GM23338 (cell line): Measurements from ENCODE around the gene FAM53B. TPM values are rescaled to one million over a fixed set of nuclear protein-coding genes. Genes with fewer than 3 reads are reported as not detected.

Experiments used
- ATAC-seq: fragments of 200-7000 bp; cut with Tn5 transposase; 3 replicates; pipeline ENCODE4 v1.9.1; 2020
- DNase-seq: peaks from one replicate; pipeline ENCODE4 v3.0.0-alpha.2; 2015; ENCODE audit warnings: low spot score
- H2AFZ ChIP-seq: fragments of 200-600 bp; sonication (generic); 2 replicates; pipeline ENCODE4 v1.8.0; 2016; ENCODE audit warnings: antibody characterized with exemption, mild to moderate bottlenecking, moderate library complexity
- H3F3A ChIP-seq: fragments of 200-600 bp; sonication (generic); replicated peaks from 2 replicates; pipeline ENCODE4 v1.8.0; 2017; ENCODE audit warnings: antibody characterized with exemption, mixed run types, low read depth
- H3K27ac ChIP-seq: fragments of 200-600 bp; sonication (generic); 2 replicates; pipeline ENCODE4 v1.6.1; 2016; ENCODE audit warnings: low read depth
- H3K27me3 ChIP-seq: fragments of 200-600 bp; sonication (generic); 2 replicates; pipeline ENCODE4 v1.8.0; 2016; ENCODE audit warnings: mild to moderate bottlenecking, mixed run types, moderate library complexity; ENCODE audit not compliant: insufficient read depth
- H3K36me3 ChIP-seq: fragments of 200-600 bp; sonication (generic); 2 replicates; pipeline ENCODE4 v1.8.0; 2016; ENCODE audit warnings: mild to moderate bottlenecking; ENCODE audit not compliant: insufficient read depth
- H3K4me1 ChIP-seq: fragments of 200-600 bp; sonication (generic); 2 replicates; pipeline ENCODE4 v1.8.0; 2016; ENCODE audit warnings: mild to moderate bottlenecking, moderate library complexity; ENCODE audit not compliant: insufficient read depth
- H3K4me2 ChIP-seq: fragments of 200-600 bp; sonication (generic); 2 replicates; pipeline ENCODE4 v1.7.1; 2017; ENCODE audit warnings: mixed run types
- H3K4me3 ChIP-seq: fragments of 200-600 bp; sonication (generic); 2 replicates; pipeline ENCODE4 v1.6.1; 2016; ENCODE audit warnings: mixed run types
- H3K79me2 ChIP-seq: fragments of 200-600 bp; sonication (generic); replicated peaks from 2 replicates; pipeline ENCODE4 v1.8.0; 2017; ENCODE audit warnings: mild to moderate bottlenecking; ENCODE audit not compliant: insufficient read depth
- H3K9me2 ChIP-seq: fragments of 200-600 bp; sonication (generic); 2 replicates; pipeline ENCODE4 v1.8.0; 2017; ENCODE audit not compliant: insufficient read depth
- H4K20me1 ChIP-seq: fragments of 200-600 bp; sonication (generic); replicated peaks from 2 replicates; pipeline ENCODE4 v1.8.0; 2017; ENCODE audit warnings: mild to moderate bottlenecking; ENCODE audit not compliant: insufficient read depth
- H3K27ac Mint-ChIP-seq: 2 replicates; pipeline ENCODE4 v1.8.0; 2020; ENCODE audit warnings: inconsistent platforms, mild to moderate bottlenecking, moderate library complexity, mixed read lengths
- H3K27me3 Mint-ChIP-seq: 3 replicates; pipeline ENCODE4 v1.8.0; 2022; ENCODE audit warnings: low read depth, mild to moderate bottlenecking, moderate library complexity, mixed read lengths, inconsistent platforms; ENCODE audit not compliant: insufficient read depth, poor library complexity
- H3K36me3 Mint-ChIP-seq: 3 replicates; pipeline ENCODE4 v1.8.0; 2021; ENCODE audit warnings: low read depth, mild to moderate bottlenecking, inconsistent platforms, moderate library complexity, mixed read lengths
- H3K4me1 Mint-ChIP-seq: 3 replicates; pipeline ENCODE4 v1.8.0; 2020; ENCODE audit warnings: mild to moderate bottlenecking, inconsistent platforms, mixed read lengths
- H3K4me3 Mint-ChIP-seq: 3 replicates; pipeline ENCODE4 v1.8.0; 2021; ENCODE audit warnings: moderate library complexity, mild to moderate bottlenecking, inconsistent platforms, mixed read lengths
- H3K9me3 Mint-ChIP-seq: 3 replicates; pipeline ENCODE4 v1.8.0; 2020; ENCODE audit warnings: moderate library complexity, mild to moderate bottlenecking, inconsistent platforms, mixed read lengths
- CREB1 ChIP-seq: fragments of 250-450 bp; sonication (Bioruptor Pico); IDR thresholded peaks from 2 replicates; pipeline ENCODE4 v1.5.0; 2020; ENCODE audit warnings: low read depth, mild to moderate bottlenecking, moderate library complexity
- ETS1 ChIP-seq: IDR thresholded peaks from 2 replicates; pipeline ENCODE4 v1.6.1; 2016; ENCODE audit warnings: antibody characterized with exemption
- EZH2 ChIP-seq: fragments of 200-600 bp; sonication (generic); IDR thresholded peaks from one replicate; pipeline ENCODE4 v1.8.0; 2017; ENCODE audit warnings: antibody characterized with exemption, mild to moderate bottlenecking, low read depth; ENCODE audit not compliant: unreplicated experiment
- EZH2phosphoT487 ChIP-seq: fragments of 200-600 bp; sonication (generic); IDR thresholded peaks from one replicate; pipeline ENCODE4 v1.8.1; 2018; ENCODE audit warnings: antibody characterized with exemption; ENCODE audit not compliant: unreplicated experiment
- JUNB ChIP-seq: IDR thresholded peaks from one replicate; pipeline ENCODE4 v1.6.1; 2016; ENCODE audit warnings: antibody characterized with exemption; ENCODE audit not compliant: unreplicated experiment
- NANOG ChIP-seq: IDR thresholded peaks from 2 replicates; pipeline ENCODE4 v1.6.1; 2016; ENCODE audit warnings: antibody characterized with exemption, borderline replicate concordance
- REST ChIP-seq: IDR thresholded peaks from one replicate; pipeline ENCODE4 v1.6.1; 2018; ENCODE audit warnings: antibody characterized with exemption; ENCODE audit not compliant: unreplicated experiment
- STAT1 ChIP-seq: IDR thresholded peaks from one replicate; pipeline ENCODE4 v1.6.1; 2016; ENCODE audit warnings: antibody characterized with exemption; ENCODE audit not compliant: unreplicated experiment
- ZNF331 ChIP-seq: fragments of 250-450 bp; sonication (Bioruptor Pico); IDR thresholded peaks from 2 replicates; pipeline ENCODE4 v1.5.0; 2020; ENCODE audit warnings: low read depth, mild to moderate bottlenecking, moderate library complexity
- ZNF462 ChIP-seq: fragments of 250-450 bp; sonication (Bioruptor Pico); IDR thresholded peaks from 2 replicates; pipeline ENCODE4 v1.5.0; 2020; ENCODE audit warnings: mild to moderate bottlenecking, moderate library complexity
- polyA plus RNA-seq: library from polyadenylated mRNA; unstranded; fragments of >200 nt; fragmentation: Nextera tagmentation; extraction: Ambion mirVana; gene quantifications from 2 replicates; pipeline ENCODE4 v1.2.1, GENCODE V29; 2016
- total RNA-seq: library from RNA; depleted of rRNA; stranded (reverse); fragments of >200 nt; shearing (Covaris generic); gene quantifications from 2 replicates; pipeline ENCODE4 v1.2.3, GENCODE V29; 2014

FAM53B gene
- total and polyA plus RNA-seq, 2 experiments from 2014 or later = 3.0 to 20.3 TPM

- TF ChIP-seq STAT1 = no peak
- TF ChIP-seq ZNF331 (CRISPR knock-in tag) = no peak
- no peak for TF ChIP-seq ETS1
- TF ChIP-seq EZH2phosphoT487 = no peak
- no peak for TF ChIP-seq REST
Observed at GRCh38 chr10:124707144-124707467, 37.1 kb downstream of the FAM53B start (continued).

GRCh38 chr10:124706462-124707143 lies 37.6 kb downstream of the FAM53B start:
- Histone ChIP-seq H3K27me3 (no peaks in the 10 kb centered on the region), H3K4me3 (no peak overlapping the region), H3K79me2 (peaks cover 12% of the 10 kb centered on the region), H2AFZ (no peak overlapping the region), H4K20me1 (peaks cover 12% of the 10 kb centered on the region; the same call in 1 of the 2 replicates), H3K4me2 (no peak overlapping the region), H3K36me3 (no peaks in the 10 kb centered on the region; the same call in 1 of the 2 replicates), H3K9me2 (no peaks in the 10 kb centered on the region), H3K4me1 (0 out of 2 replicates have a peak, but pooled peaks cover 8% of the 10 kb centered on the region), H3K27ac (no peak overlapping the region), H3F3A (no peaks in the 10 kb centered on the region)
- no peak overlapping the region for H3K27ac Mint-ChIP-seq
- DNase-seq = no peak
- no peak overlapping the region for H3K4me3 Mint-ChIP-seq
- ATAC-seq = no peak
- no peak for TF ChIP-seq ETS1
- TF ChIP-seq CREB1 (CRISPR knock-in tag) = no peak
- TF ChIP-seq EZH2 = no peak
- no peak for TF ChIP-seq JUNB
- TF ChIP-seq NANOG = no peak
- TF ChIP-seq EZH2phosphoT487 = no peak
- no peak for TF ChIP-seq ZNF462 (CRISPR knock-in tag)
- H3K27me3 Mint-ChIP-seq = peaks cover 8% of the 10 kb centered on the region
- no peaks in the 10 kb centered on the region for H3K9me3 Mint-ChIP-seq
- peaks cover 26% of the 10 kb centered on the region for H3K4me1 Mint-ChIP-seq
- peaks cover 6% of the 10 kb centered on the region; the same call in 2 of the 3 replicates for H3K36me3 Mint-ChIP-seq
